CD4-positive, alpha-beta T cell (primary cell): ENCODE measurements around the gene ELMO1. TPM values are rescaled to one million over a fixed set of nuclear protein-coding genes. Genes with fewer than 3 reads are reported as not detected.

ENCODE experiments used
- ATAC-seq: fragments of 200-7000 bp; cut with Tn5 transposase; one replicate; pipeline ENCODE4 v1.10.0; 2022; ENCODE audit warnings: mild to moderate bottlenecking; ENCODE audit not compliant: poor library complexity
- CTCF ChIA-PET: fragments of 350-600 bp; sonication (Branson Sonifier 250); formaldehyde crosslinking; loops from one replicate; lab custom pipeline; 2021; ENCODE audit warnings: antibody characterized with exemption, inconsistent platforms; lab: Charles Lee
- POLR2A ChIA-PET: fragments of 350-600 bp; sonication (Branson Sonifier 250); formaldehyde crosslinking; loops from one replicate; lab custom pipeline; 2021; ENCODE audit warnings: antibody characterized with exemption, inconsistent platforms; lab: Charles Lee
- DNase-seq, 14 experiments: peaks; one replicate each; pipeline ENCODE4 v3.0.0-alpha.2; 2013 to 2020; ENCODE audit warnings: mixed read lengths in 2 of 14
- H3K27ac ChIP-seq, 2 donors: one replicate each; pipeline versions ENCODE4 v1.5.1 to v1.7.0; 2013; ENCODE audit warnings: low read length in 2 of 2, low read depth in 1 of 2, mild to moderate bottlenecking in 1 of 2
- H3K27me3 ChIP-seq, 2 experiments: 1 replicate in 1 of 2; 2 replicates in 1 of 2; pipeline versions ENCODE4 v1.6.1 to v1.7.0; 2013; ENCODE audit warnings: low read length in 2 of 2, control low read depth in 1 of 2, mild to moderate bottlenecking in 1 of 2, moderate library complexity in 1 of 2; ENCODE audit not compliant: insufficient read depth in 2 of 2, control insufficient read depth in 1 of 2
- H3K36me3 ChIP-seq: one replicate; pipeline ENCODE4 v1.6.1; 2013; ENCODE audit warnings: low read length, control low read depth; ENCODE audit not compliant: insufficient read depth
- H3K4me1 ChIP-seq: one replicate; pipeline ENCODE4 v1.6.1; 2013; ENCODE audit warnings: low read length, control low read depth; ENCODE audit not compliant: insufficient read depth
- H3K4me3 ChIP-seq: one replicate; pipeline ENCODE4 v1.5.1; 2013; ENCODE audit warnings: mild to moderate bottlenecking, low read length, moderate library complexity
- H3K9me3 ChIP-seq, 2 experiments: 1 replicate in 1 of 2; 2 replicates in 1 of 2; pipeline versions ENCODE4 v1.6.1 to v1.7.0; 2013; ENCODE audit warnings: low read length in 2 of 2, mild to moderate bottlenecking in 2 of 2, control low read depth in 1 of 2, moderate library complexity in 1 of 2; ENCODE audit not compliant: control insufficient read depth in 1 of 2, insufficient read depth in 1 of 2
- H3K27ac Mint-ChIP-seq: one replicate; pipeline ENCODE4 v1.8.0; 2020; ENCODE audit warnings: mixed read lengths
- H3K27me3 Mint-ChIP-seq: one replicate; pipeline ENCODE4 v1.8.0; 2021; ENCODE audit warnings: mixed read lengths
- H3K36me3 Mint-ChIP-seq: one replicate; pipeline ENCODE4 v1.8.0; 2021; ENCODE audit warnings: low read depth, mixed read lengths
- H3K4me1 Mint-ChIP-seq: one replicate; pipeline ENCODE4 v1.8.0; 2021; ENCODE audit warnings: low read depth, mixed read lengths
- H3K4me3 Mint-ChIP-seq: one replicate; pipeline ENCODE4 v1.8.0; 2020; ENCODE audit warnings: mild to moderate bottlenecking, mixed read lengths
- H3K9me3 Mint-ChIP-seq: one replicate; pipeline ENCODE4 v1.8.0; 2020; ENCODE audit warnings: mixed read lengths
- intact Hi-C, 2 experiments: fragments of 100-400 bp; cut with DNase I in 1 of 2; cut with micrococcal nuclease in 1 of 2; formaldehyde crosslinking; loops; one replicate each; pipeline versions ENCODE4 v1.15.1 to v1.9.0; 2023 to 2025; cut with DNase I, micrococcal nuclease
- total RNA-seq, 174 experiments: library from RNA in 2 of 174; stranded (reverse) in 2 of 174; gene quantifications; one replicate each; pipeline ENCODE4 v1.2.3 and lab custom pipeline; 2021 to 2026
- TF ChIP-seq, protein P1 (sequence below): fragments of 200-600 bp; IDR thresholded peaks from one replicate; pipeline ENCODE4 v1.8.0; 2022; ENCODE audit warnings: antibody characterized with exemption, mild to moderate bottlenecking

Gene ELMO1
- total RNA-seq, 2 experiments from 2014 or later = 117 to 120 TPM

DNA sequence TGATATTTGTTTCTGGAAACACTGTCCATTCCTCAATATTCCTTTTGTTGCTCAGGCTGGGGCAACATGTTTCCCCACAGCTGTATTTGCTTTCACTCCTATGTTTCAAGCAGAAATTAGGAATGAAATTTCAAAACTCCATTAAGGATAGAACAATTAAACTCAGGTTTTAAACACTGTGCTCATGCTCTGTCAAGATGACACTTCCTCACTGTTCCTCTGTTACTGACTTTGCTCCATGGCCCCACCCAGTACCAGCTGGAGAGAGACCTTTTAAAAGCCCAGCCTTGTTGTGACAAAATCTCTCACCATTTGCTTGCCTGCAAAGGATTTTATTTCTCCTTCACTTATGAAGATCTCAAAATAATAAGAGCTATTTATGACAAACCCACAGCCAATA is 197.4 kb downstream of the ELMO1 start:
- CTCF ChIA-PET = no interaction called here
- Mint-ChIP-seq H3K9me3 (no peaks in the 10 kb centered on the region), H3K36me3 (peaks cover 68% of the 10 kb centered on the region), H3K27me3 (no peaks in the 10 kb centered on the region), H3K27ac (peak overlapping the region; percentile 25), H3K4me1 (peaks cover 55% of the 10 kb centered on the region), H3K4me3 (no peak overlapping the region)
- intact Hi-C loops = no loop called here
- H3K9me3 ChIP-seq = no peaks in the 10 kb centered on the region
- H3K4me1 ChIP-seq = peaks cover 5% of the 10 kb centered on the region
- no peaks in the 10 kb centered on the region for H3K27me3 ChIP-seq
- H3K27ac ChIP-seq = no peak overlapping the region
- H3K4me3 ChIP-seq = no peak overlapping the region
- no peak for ATAC-seq
- peaks cover 34% of the 10 kb centered on the region for H3K36me3 ChIP-seq
- no peak for DNase-seq
- POLR2A ChIA-PET = interaction anchor here (0.6 kb wide), 1 partner anchor 25 kb away, joined by 6 read pairs; no protein-coding TSS in a partner anchor
- TF ChIP-seq, protein P1, sequence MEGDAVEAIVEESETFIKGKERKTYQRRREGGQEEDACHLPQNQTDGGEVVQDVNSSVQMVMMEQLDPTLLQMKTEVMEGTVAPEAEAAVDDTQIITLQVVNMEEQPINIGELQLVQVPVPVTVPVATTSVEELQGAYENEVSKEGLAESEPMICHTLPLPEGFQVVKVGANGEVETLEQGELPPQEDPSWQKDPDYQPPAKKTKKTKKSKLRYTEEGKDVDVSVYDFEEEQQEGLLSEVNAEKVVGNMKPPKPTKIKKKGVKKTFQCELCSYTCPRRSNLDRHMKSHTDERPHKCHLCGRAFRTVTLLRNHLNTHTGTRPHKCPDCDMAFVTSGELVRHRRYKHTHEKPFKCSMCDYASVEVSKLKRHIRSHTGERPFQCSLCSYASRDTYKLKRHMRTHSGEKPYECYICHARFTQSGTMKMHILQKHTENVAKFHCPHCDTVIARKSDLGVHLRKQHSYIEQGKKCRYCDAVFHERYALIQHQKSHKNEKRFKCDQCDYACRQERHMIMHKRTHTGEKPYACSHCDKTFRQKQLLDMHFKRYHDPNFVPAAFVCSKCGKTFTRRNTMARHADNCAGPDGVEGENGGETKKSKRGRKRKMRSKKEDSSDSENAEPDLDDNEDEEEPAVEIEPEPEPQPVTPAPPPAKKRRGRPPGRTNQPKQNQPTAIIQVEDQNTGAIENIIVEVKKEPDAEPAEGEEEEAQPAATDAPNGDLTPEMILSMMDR = no peak

DNA sequence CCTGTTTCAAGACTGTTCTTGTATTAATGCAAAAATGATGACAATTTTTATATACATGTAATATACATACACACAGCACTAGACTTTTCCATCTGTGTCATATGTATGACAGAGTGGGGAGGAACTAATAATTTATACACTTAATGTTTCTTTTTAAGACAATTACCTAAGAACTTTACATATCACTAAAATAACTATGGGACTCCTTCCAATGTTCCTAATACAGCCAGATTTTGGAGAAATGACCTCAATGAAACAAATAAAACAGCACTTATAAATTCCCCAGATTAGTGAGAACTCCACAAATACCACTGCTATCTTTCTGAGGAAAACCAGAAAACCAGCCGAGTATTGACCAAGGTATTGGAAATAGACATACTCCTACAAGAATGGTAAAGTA is 199.4 kb downstream of the ELMO1 start:
- Histone ChIP-seq H3K4me1 (peaks cover 4% of the 10 kb centered on the region), H3K36me3 (peaks cover 16% of the 10 kb centered on the region), H3K4me3 (no peak overlapping the region), H3K27me3 (no peaks in the 10 kb centered on the region), H3K9me3 (no peaks in the 10 kb centered on the region), H3K27ac (no peak overlapping the region)
- Mint-ChIP-seq H3K27me3 (no peaks in the 10 kb centered on the region), H3K9me3 (no peaks in the 10 kb centered on the region), H3K4me3 (no peak overlapping the region), H3K36me3 (peaks cover 63% of the 10 kb centered on the region), H3K27ac (no peak overlapping the region), H3K4me1 (peaks cover 59% of the 10 kb centered on the region)
- intact Hi-C loops = no loop called here
- TF ChIP-seq, protein P1 = no peak
- DNase-seq (no peak), ATAC-seq (no peak)
- ChIA-PET POLR2A (no interaction called here), CTCF (no interaction called here)

DNA sequence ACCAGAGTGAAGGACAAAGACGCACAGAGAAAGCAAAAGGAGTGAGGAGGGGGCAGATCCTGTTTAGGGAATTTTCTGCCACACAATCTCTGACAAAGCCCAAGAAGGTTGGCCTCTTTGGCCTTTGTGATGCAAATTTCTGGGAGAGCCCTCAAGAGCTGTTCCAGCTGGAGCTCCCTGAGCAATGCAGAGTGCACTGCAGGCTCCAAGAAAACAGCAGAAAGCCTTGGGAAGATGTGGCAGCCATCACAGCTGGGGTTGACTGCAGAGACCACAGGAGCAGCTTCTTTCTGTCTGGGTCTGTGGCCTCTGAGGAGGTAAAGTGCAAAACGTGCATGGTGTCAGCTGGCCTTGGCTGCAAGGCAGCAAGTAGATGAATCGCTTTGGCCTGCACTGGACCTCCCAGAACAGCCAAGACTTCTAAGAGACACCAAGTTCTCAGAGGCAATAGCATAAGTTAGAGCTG is 200.2 kb downstream of the ELMO1 start:
- H3K36me3 Mint-ChIP-seq = peaks cover 65% of the 10 kb centered on the region
- Histone ChIP-seq H3K4me3 (no peak overlapping the region), H3K36me3 (peaks cover 12% of the 10 kb centered on the region), H3K27me3 (no peaks in the 10 kb centered on the region), H3K9me3 (no peaks in the 10 kb centered on the region), H3K27ac (no peak overlapping the region), H3K4me1 (peaks cover 4% of the 10 kb centered on the region)
- peaks cover 67% of the 10 kb centered on the region for H3K4me1 Mint-ChIP-seq
- DNase-seq = no peak
- TF ChIP-seq, protein P1 = no peak
- POLR2A ChIA-PET = no interaction called here
- no peak overlapping the region for H3K27ac Mint-ChIP-seq
- CTCF ChIA-PET = no interaction called here
- H3K9me3 Mint-ChIP-seq = no peaks in the 10 kb centered on the region
- no peak overlapping the region for H3K4me3 Mint-ChIP-seq
- intact Hi-C loops = no loop called here
- no peak for ATAC-seq
- no peaks in the 10 kb centered on the region for H3K27me3 Mint-ChIP-seq
